ENCODE data around the gene ZP1. TPM values are rescaled to one million over a fixed set of nuclear protein-coding genes. Genes with fewer than 3 reads are reported as not detected.

ZP1 gene
- total and polyA plus RNA-seq, 2 experiments from 2014 or later: not detected

GRCh38 chr11:60902625-60903024 lies 35.3 kb downstream of the ZP1 start:
- peaks cover 23% of the 10 kb centered on the region for H3K36me3 ChIP-seq (ENCODE audit: insufficient read depth)
- DNase-seq (ENCODE audit: low spot score): no peak
- no peak overlapping the region for H3K4me3 ChIP-seq
- TF ChIP-seq EZH2 (IDR thresholded peaks at IDR 0.05; ENCODE audit: low read depth, unreplicated experiment) (no peak), STAT1 (IDR thresholded peaks at IDR 0.05; ENCODE audit: unreplicated experiment) (no peak), REST (IDR thresholded peaks at IDR 0.05; ENCODE audit: unreplicated experiment) (no peak), CTCF (conservative IDR thresholded peaks at IDR 0.05; ENCODE audit: low read depth in 2 of 2) (no peak), ZNF114 (CRISPR knock-in tag; IDR thresholded peaks at IDR 0.05) (no peak), EZH2phosphoT487 (IDR thresholded peaks at IDR 0.05; ENCODE audit: unreplicated experiment) (no peak), ZNF331 (CRISPR knock-in tag; IDR thresholded peaks at IDR 0.05; ENCODE audit: low read depth) (no peak), ETS1 (IDR thresholded peaks at IDR 0.05) (no peak), CREB1 (CRISPR knock-in tag; IDR thresholded peaks at IDR 0.05; ENCODE audit: low read depth) (no peak), NANOG (IDR thresholded peaks at IDR 0.05; ENCODE audit: borderline replicate concordance) (no peak), JUNB (IDR thresholded peaks at IDR 0.05; ENCODE audit: unreplicated experiment) (no peak), POLR2AphosphoS5 (IDR thresholded peaks at IDR 0.05; ENCODE audit: low read depth) (no peak)
- TF ChIP-seq, protein P1, sequence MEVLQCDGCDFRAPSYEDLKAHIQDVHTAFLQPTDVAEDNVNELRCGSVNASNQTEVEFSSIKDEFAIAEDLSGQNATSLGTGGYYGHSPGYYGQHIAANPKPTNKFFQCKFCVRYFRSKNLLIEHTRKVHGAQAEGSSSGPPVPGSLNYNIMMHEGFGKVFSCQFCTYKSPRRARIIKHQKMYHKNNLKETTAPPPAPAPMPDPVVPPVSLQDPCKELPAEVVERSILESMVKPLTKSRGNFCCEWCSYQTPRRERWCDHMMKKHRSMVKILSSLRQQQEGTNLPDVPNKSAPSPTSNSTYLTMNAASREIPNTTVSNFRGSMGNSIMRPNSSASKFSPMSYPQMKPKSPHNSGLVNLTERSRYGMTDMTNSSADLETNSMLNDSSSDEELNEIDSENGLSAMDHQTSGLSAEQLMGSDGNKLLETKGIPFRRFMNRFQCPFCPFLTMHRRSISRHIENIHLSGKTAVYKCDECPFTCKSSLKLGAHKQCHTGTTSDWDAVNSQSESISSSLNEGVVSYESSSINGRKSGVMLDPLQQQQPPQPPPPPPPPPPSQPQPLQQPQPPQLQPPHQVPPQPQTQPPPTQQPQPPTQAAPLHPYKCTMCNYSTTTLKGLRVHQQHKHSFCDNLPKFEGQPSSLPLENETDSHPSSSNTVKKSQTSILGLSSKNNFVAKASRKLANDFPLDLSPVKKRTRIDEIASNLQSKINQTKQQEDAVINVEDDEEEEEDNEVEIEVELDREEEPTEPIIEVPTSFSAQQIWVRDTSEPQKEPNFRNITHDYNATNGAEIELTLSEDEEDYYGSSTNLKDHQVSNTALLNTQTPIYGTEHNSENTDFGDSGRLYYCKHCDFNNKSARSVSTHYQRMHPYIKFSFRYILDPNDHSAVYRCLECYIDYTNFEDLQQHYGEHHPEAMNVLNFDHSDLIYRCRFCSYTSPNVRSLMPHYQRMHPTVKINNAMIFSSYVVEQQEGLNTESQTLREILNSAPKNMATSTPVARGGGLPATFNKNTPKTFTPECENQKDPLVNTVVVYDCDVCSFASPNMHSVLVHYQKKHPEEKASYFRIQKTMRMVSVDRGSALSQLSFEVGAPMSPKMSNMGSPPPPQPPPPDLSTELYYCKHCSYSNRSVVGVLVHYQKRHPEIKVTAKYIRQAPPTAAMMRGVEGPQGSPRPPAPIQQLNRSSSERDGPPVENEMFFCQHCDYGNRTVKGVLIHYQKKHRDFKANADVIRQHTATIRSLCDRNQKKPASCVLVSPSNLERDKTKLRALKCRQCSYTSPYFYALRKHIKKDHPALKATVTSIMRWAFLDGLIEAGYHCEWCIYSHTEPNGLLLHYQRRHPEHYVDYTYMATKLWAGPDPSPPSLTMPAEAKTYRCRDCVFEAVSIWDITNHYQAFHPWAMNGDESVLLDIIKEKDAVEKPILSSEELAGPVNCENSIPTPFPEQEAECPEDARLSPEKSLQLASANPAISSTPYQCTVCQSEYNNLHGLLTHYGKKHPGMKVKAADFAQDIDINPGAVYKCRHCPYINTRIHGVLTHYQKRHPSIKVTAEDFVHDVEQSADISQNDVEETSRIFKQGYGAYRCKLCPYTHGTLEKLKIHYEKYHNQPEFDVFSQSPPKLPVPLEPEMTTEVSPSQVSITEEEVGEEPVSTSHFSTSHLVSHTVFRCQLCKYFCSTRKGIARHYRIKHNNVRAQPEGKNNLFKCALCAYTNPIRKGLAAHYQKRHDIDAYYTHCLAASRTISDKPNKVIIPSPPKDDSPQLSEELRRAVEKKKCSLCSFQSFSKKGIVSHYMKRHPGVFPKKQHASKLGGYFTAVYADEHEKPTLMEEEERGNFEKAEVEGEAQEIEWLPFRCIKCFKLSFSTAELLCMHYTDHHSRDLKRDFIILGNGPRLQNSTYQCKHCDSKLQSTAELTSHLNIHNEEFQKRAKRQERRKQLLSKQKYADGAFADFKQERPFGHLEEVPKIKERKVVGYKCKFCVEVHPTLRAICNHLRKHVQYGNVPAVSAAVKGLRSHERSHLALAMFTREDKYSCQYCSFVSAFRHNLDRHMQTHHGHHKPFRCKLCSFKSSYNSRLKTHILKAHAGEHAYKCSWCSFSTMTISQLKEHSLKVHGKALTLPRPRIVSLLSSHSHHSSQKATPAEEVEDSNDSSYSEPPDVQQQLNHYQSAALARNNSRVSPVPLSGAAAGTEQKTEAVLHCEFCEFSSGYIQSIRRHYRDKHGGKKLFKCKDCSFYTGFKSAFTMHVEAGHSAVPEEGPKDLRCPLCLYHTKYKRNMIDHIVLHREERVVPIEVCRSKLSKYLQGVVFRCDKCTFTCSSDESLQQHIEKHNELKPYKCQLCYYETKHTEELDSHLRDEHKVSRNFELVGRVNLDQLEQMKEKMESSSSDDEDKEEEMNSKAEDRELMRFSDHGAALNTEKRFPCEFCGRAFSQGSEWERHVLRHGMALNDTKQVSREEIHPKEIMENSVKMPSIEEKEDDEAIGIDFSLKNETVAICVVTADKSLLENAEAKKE (CRISPR knock-in tag; IDR thresholded peaks at IDR 0.05): no peak
- H3F3A ChIP-seq (replicated peaks; ENCODE audit: low read depth): peaks cover 5% of the 10 kb centered on the region; the same call in 1 of the 2 replicates
- H4K20me1 ChIP-seq (replicated peaks; ENCODE audit: insufficient read depth): peaks cover 31% of the 10 kb centered on the region
- H3K79me2 ChIP-seq (replicated peaks; ENCODE audit: insufficient read depth): peaks cover 38% of the 10 kb centered on the region
- H3K9me2 ChIP-seq (ENCODE audit: insufficient read depth): no peaks in the 10 kb centered on the region
- H2AFZ ChIP-seq: no peak overlapping the region
- H3K27me3 ChIP-seq (ENCODE audit: insufficient read depth): no peaks in the 10 kb centered on the region
- H3K4me2 ChIP-seq: no peak overlapping the region
- no peak for ATAC-seq
- Mint-ChIP-seq H3K4me3 (no peak overlapping the region), H3K4me1 (peaks cover 16% of the 10 kb centered on the region), H3K27ac (no peak overlapping the region), H3K36me3 (ENCODE audit: low read depth) (peaks cover 61% of the 10 kb centered on the region), H3K27me3 (ENCODE audit: insufficient read depth, low read depth, poor library complexity) (no peaks in the 10 kb centered on the region), H3K9me3 (no peaks in the 10 kb centered on the region)
- no peak overlapping the region for H3K27ac ChIP-seq (ENCODE audit: low read depth)
- H3K4me1 ChIP-seq (ENCODE audit: insufficient read depth): peaks cover 12% of the 10 kb centered on the region

Data from GM23338 (cell line).